GM19023 (cell line): ENCODE measurements around the gene ACACA.
"Not testable (repeated sequence)": the region's sequence is repeated elsewhere in the genome, so short reads cannot be mapped to it uniquely, and the experiment has no call there.

ENCODE experiments used
- ATAC-seq: cut with Tn5 transposase; IDR thresholded peaks from one replicate; pipeline ENCODE4 v1.9.1; 2021; ENCODE audit warnings: mild to moderate bottlenecking, moderate library complexity; ENCODE audit not compliant: unreplicated experiment

Gene ACACA

DNA sequence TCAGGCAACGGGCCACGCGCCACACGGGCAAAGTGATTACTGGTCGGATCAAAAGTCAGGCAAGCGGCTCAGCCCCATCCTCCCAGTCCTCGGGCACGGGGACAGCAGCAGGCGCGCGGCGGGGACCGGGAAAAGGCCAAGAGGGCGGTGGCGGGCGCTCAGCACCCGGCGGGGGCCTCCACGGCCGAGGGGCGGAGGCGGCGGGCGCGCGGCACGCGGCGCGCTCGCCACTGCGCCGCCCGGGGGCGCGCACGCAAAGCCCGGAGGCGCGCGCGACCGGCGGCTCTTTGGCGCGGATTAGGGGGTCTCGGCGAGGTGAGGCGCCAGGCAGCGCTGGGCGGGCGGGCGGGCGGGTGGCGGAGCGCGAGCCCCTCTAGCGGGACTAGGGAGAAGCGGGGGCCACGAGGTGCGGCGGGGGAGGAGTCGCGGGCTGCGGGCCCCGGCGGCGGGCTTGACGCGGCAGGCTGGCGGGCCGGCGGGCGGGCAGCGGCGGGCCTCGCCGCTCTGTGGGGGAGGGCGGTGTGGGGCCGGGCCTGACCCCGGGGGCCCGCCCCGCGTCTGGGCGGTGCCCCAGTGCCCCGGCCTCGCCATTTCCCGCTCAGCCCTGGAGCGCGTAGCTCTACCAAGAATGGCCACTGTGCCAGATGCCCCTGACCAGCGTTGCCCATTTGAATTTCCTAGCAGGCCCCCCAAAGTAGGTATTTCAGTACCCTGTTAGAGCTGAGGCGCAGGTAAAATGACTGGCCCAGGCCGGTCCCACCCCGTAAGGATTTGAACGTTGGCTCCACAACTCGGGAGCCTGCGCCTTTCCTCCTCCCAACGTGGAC lies at the start of gene ACACA, which contains the start of gene TADA2A:
TSS of gene ACACA (minus strand) at position 202 of the 827 bp plus-strand sequence. CDS start 537 bp downstream, outside the sequence.
TSS of gene TADA2A (plus strand) at position 252 of the 827 bp plus-strand sequence. CDS start 4,480 bp downstream, outside the sequence.
- peak; percentile 83 for ATAC-seq

- no peak for ATAC-seq
Observed at GRCh38 chr17:37450112-37450511, 43.5 kb upstream of the ACACA start.

- ATAC-seq: no peak
Observed at GRCh38 chr17:37447641-37448040, 41.0 kb upstream of the ACACA start.

- ATAC-seq: no peak
Observed at GRCh38 chr17:37446027-37446426, 39.4 kb upstream of the ACACA start.

- not testable (repeated sequence) for ATAC-seq
Observed at GRCh38 chr17:37441369-37442014, 34.9 kb upstream of the ACACA start.

- no peak for ATAC-seq
Observed at GRCh38 chr17:37440424-37440823, 33.8 kb upstream of the ACACA start.

DNA sequence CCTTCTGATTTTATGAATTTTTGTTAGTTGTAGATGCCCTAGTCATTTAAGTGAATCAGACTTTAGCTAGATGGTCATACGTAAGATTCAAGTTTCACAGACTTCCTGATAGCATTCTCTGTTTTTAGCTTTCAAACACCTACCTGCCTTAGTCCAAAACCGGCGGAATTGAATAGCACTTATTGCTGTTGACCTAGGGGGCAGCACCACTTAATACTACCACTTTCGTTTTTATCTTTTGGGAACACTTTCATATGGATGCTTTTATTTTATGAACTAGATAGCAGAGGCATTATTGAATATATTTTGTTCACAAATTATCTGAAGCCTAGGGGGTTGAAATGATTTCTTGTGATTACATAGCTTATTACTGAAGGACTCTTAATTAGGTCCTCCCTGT lies 31.5 kb upstream of the ACACA start:
- no peak for ATAC-seq

DNA sequence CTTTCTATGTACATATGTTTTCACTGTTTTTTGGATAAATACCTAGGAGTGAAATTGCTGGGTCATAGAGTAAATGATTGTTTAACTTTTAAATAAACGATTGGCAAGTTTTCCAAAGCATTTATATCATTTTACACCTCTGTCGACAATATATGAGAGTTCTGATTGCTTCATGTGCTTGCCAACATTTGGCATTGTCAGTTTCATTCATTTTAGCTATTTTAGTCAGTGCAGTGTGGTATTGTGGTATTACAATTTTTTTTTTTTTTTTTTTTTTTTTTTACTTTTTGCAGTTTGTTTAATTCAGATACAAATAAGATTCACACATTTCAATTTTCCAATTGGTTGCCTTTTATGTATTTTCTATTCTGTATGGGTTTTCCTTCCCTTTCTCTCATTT lies 26.0 kb upstream of the ACACA start:
- no peak for ATAC-seq

- ATAC-seq: no peak
Observed at GRCh38 chr17:37430051-37430627, 23.5 kb upstream of the ACACA start.

DNA sequence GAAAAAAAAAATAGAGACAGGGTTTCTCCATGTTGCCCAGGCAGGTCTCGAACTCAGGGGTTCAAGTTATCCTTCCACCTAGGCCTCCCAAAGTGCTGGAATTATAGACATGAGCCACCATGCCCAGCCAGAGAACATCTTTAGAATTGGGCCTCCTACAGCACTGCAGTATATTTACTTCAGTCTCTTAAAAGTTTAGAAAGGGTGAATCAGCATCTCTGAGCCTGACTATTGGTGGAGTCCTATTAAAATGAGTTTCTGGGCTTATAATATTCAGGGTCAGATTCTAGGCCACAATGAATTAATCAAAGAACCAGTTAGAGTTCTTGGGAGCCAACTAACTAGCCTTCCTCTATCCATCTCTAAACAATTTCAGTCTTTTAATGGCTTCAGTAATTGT lies 22.8 kb upstream of the ACACA start:
- no peak for ATAC-seq

DNA sequence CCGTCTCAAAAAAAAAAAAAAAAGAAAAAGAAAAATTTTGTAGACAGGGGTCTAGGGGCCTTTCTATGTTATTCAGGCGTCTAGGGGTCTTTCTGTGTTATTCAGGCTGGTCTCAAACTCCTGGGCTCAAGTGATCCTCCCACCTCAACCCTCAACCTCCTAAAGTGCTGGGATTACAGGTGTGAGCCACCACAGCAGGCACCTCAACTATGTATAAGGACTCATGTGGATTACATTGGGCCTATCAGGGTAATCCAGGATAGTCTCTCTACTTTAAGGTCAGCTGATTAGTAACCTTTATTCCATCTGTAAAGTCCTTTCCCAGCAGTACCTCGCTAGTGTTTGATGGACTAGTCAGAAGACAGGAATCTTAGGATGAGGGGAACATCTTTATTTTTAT lies 22.4 kb upstream of the ACACA start:
- no peak for ATAC-seq

DNA sequence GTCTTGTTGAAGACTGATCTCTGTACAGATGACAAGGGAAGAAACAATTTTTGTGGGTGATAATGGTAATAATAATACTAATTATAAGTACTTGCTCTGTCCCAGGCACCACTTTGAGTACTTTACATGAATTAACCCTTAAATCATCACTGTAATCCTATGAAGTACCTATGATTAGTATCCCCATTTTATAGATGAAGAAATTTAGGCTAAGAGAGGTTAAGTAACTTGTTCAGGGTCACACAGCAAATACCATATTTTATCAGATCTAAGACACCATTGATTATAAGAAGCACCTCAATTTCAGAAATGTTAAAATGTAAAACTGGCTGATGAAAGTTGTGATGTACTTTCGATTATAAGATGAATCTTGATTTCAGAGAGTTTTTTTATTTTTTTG lies 18.6 kb upstream of the ACACA start:
- no peak for ATAC-seq

GRCh38 chr17:37422971-37423625 lies 16.5 kb upstream of the ACACA start:
- ATAC-seq: no peak

DNA sequence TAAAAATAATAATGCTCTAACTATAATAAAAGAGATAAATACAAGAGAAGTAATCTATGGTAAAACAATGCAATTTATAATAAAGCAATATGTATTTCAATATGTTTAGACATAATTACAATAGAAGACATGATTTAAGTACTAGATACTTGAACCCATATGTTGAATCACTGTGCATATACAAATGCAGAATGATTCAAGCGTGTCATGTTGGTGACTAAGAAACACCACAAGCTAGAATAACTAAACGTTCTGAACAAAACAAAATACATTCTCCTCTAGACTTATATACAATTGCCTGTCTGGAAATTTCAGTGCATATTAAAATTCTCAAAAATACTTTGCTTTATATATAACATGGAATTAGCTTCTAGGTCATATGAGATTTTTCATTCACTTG lies 11.2 kb upstream of the ACACA start:
- ATAC-seq: no peak

- ATAC-seq: no peak
Observed at GRCh38 chr17:37413875-37414519, 7.4 kb upstream of the ACACA start.

DNA sequence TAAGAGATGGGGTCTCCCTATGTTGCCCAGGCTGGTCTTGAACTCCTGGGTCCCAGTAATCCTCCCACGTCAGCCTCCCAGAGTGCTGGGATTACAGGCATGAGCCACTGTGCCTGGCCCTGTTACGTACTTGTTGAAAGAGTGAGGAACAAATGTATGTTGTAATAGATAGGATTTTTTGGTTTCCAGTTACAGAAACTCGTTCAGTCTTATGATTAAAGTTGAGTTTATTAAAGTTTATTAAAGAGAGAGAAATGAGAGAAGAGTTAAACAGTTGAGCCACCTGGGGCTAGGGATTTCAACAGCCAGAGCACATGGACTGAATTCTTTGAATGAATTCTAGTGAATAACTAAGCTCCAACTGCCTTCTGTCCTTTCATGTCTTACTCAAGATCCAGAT lies 3.7 kb upstream of the ACACA start:
- ATAC-seq: no peak

- ATAC-seq: not testable (repeated sequence)
Observed at GRCh38 chr17:37408145-37408479, 1.5 kb upstream of the ACACA start.

- ATAC-seq: peak; percentile 29
Observed at GRCh38 chr17:37405955-37406634, 541 bp downstream of the ACACA start.

GRCh38 chr17:37405522-37405921 lies 1.1 kb downstream of the ACACA start:
- ATAC-seq: not testable (repeated sequence)

- ATAC-seq: no peak
Observed at GRCh38 chr17:37400505-37400904, 6.1 kb downstream of the ACACA start.
